ENCODE data around the gene FAM219B.

The FAM219B gene

GRCh38 chr15:74867466-74868038 lies 39.1 kb downstream of the FAM219B start:
- no peak overlapping the region for H3K27ac ChIP-seq
- TF ChIP-seq ZFX (IDR thresholded peaks at IDR 0.05; ENCODE audit: borderline replicate concordance): no peak
- TF ChIP-seq CTCF (IDR thresholded peaks at IDR 0.05): no peak

GRCh38 chr15:74866090-74866489 lies 40.6 kb downstream of the FAM219B start:
- TF ChIP-seq CTCF (IDR thresholded peaks at IDR 0.05) (no peak), ZFX (IDR thresholded peaks at IDR 0.05; ENCODE audit: borderline replicate concordance) (no peak)
- no peak overlapping the region for H3K27ac ChIP-seq

- TF ChIP-seq CTCF (IDR thresholded peaks at IDR 0.05) (no peak), ZFX (IDR thresholded peaks at IDR 0.05; ENCODE audit: borderline replicate concordance) (no peak)
- H3K27ac ChIP-seq: no peak overlapping the region
Observed at GRCh38 chr15:74865316-74865715, 41.3 kb downstream of the FAM219B start.

GRCh38 chr15:74864296-74864695 lies 42.4 kb downstream of the FAM219B start:
- no peak for TF ChIP-seq CTCF (IDR thresholded peaks at IDR 0.05)
- TF ChIP-seq ZFX (IDR thresholded peaks at IDR 0.05; ENCODE audit: borderline replicate concordance): no peak
- no peak overlapping the region for H3K27ac ChIP-seq

GRCh38 chr15:74863239-74864056 lies 43.2 kb downstream of the FAM219B start:
- no peak overlapping the region for H3K27ac ChIP-seq
- TF ChIP-seq ZFX (IDR thresholded peaks at IDR 0.05; ENCODE audit: borderline replicate concordance) (no peak), CTCF (IDR thresholded peaks at IDR 0.05) (no peak)

- H3K27ac ChIP-seq: no peak overlapping the region
- TF ChIP-seq ZFX (IDR thresholded peaks at IDR 0.05; ENCODE audit: borderline replicate concordance) (no peak), CTCF (IDR thresholded peaks at IDR 0.05) (no peak)
Observed at GRCh38 chr15:74858369-74858740, 48.3 kb downstream of the FAM219B start.

- no peak overlapping the region for H3K27ac ChIP-seq
- no peak for TF ChIP-seq ZFX (IDR thresholded peaks at IDR 0.05; ENCODE audit: borderline replicate concordance)
- TF ChIP-seq CTCF (IDR thresholded peaks at IDR 0.05): no peak
Observed at GRCh38 chr15:74857671-74858368, 48.8 kb downstream of the FAM219B start.

Data from 22Rv1 (cell line).